Tibial artery (tissue), 4 donors: ENCODE measurements around the gene TRABD2B.

ENCODE experiments used
- DNase-seq, 2 donors: peaks; one replicate each; pipeline ENCODE4 v3.0.0-alpha.2; 2019
- H3K27ac ChIP-seq, 2 donors: fragments of 200-600 bp; sonication (generic) in 1 of 2; 1 replicate in 1 of 2; 2 replicates in 1 of 2; pipeline ENCODE4 v1.5.1; 2018 to 2019; ENCODE audit warnings: mild to moderate bottlenecking in 1 of 2
- H3K27me3 ChIP-seq, 2 donors: fragments of 200-600 bp; sonication (generic) in 1 of 2; one replicate each; pipeline versions ENCODE4 v1.5.1 to v1.6.0; 2016 to 2019
- H3K36me3 ChIP-seq, 3 donors: fragments of 200-600 bp; sonication (generic) in 2 of 3; one replicate each; pipeline ENCODE4 v1.5.1; 2016 to 2019; ENCODE audit warnings: mild to moderate bottlenecking in 2 of 3
- H3K4me1 ChIP-seq, 4 donors: fragments of 200-600 bp; sonication (generic) in 2 of 4; 1 replicate in 3 of 4; 2 replicates in 1 of 4; pipeline ENCODE4 v1.5.1; 2016 to 2019
- H3K4me3 ChIP-seq, 2 donors: fragments of 200-600 bp; sonication (generic) in 1 of 2; 1 replicate in 1 of 2; 2 replicates in 1 of 2; pipeline ENCODE4 v1.5.1; 2018 to 2019; ENCODE audit warnings: mild to moderate bottlenecking in 2 of 2
- H3K9me3 ChIP-seq, 3 donors: fragments of 200-600 bp; sonication (generic) in 1 of 3; one replicate each; pipeline ENCODE4 v1.5.1; 2016 to 2019
- CTCF ChIP-seq, 2 experiments: fragments of 200-600 bp in 1 of 2; fragments of 450-650 bp in 1 of 2; IDR thresholded peaks; one replicate each; pipeline ENCODE4 v1.5.1; 2017 to 2019; ENCODE audit warnings: antibody characterized with exemption in 2 of 2, mild to moderate bottlenecking in 1 of 2, moderate library complexity in 1 of 2
- intact Hi-C: fragments of 100-400 bp; cut with DNase I; formaldehyde crosslinking; loops from one replicate; pipeline ENCODE4 v1.15.0; 2023; ENCODE audit warnings: low total_unique reads

The TRABD2B gene

GRCh38 chr1:47888294-47888629 lies 108.9 kb downstream of the TRABD2B start:
- no peaks in the 10 kb centered on the region for H3K9me3 ChIP-seq
- no peak for TF ChIP-seq CTCF (IDR thresholded peaks at IDR 0.05)
- no peak overlapping the region for H3K27ac ChIP-seq
- H3K4me1 ChIP-seq = peaks cover 0 to 23% (median 5%) of the 10 kb centered on the region in 4 donors
- DNase-seq = no peak
- H3K36me3 ChIP-seq = no peaks in the 10 kb centered on the region
- H3K27me3 ChIP-seq = no peaks in the 10 kb centered on the region
- intact Hi-C loops = no loop called here
- no peak overlapping the region for H3K4me3 ChIP-seq

- Histone ChIP-seq H3K36me3 (no peaks in the 10 kb centered on the region), H3K4me1 (peaks cover 0 to 23% (median 8%) of the 10 kb centered on the region in 4 donors), H3K27me3 (no peaks in the 10 kb centered on the region), H3K27ac (no peak overlapping the region), H3K9me3 (no peaks in the 10 kb centered on the region), H3K4me3 (no peak overlapping the region)
- intact Hi-C loops = no loop called here
- no peak for TF ChIP-seq CTCF (IDR thresholded peaks at IDR 0.05)
- no peak for DNase-seq
Observed at GRCh38 chr1:47887475-47888293, 109.5 kb downstream of the TRABD2B start.

- H3K4me1 ChIP-seq = peaks cover 0 to 28% (median 13%) of the 10 kb centered on the region in 4 donors
- no peaks in the 10 kb centered on the region for H3K36me3 ChIP-seq
- H3K9me3 ChIP-seq = no peaks in the 10 kb centered on the region
- no peak overlapping the region for H3K4me3 ChIP-seq
- no peak for DNase-seq
- H3K27ac ChIP-seq = no peak overlapping the region
- TF ChIP-seq CTCF (IDR thresholded peaks at IDR 0.05) = no peak
- H3K27me3 ChIP-seq = no peaks in the 10 kb centered on the region
- intact Hi-C loops = no loop called here
Observed at GRCh38 chr1:47887060-47887459, 110.1 kb downstream of the TRABD2B start.

- H3K36me3 ChIP-seq = no peaks in the 10 kb centered on the region
- no peaks in the 10 kb centered on the region for H3K9me3 ChIP-seq
- intact Hi-C loops = no loop called here
- H3K27ac ChIP-seq = no peak overlapping the region
- peak in 1 of 2 donors; percentile 25 for DNase-seq
- no peak overlapping the region for H3K4me3 ChIP-seq
- TF ChIP-seq CTCF (IDR thresholded peaks at IDR 0.05) = no peak
- H3K27me3 ChIP-seq = no peaks in the 10 kb centered on the region
- H3K4me1 ChIP-seq = peaks cover 0 to 32% (median 16%) of the 10 kb centered on the region in 4 donors
Observed at GRCh38 chr1:47886141-47886540, 111.0 kb downstream of the TRABD2B start.

GRCh38 chr1:47885062-47885830 lies 111.9 kb downstream of the TRABD2B start:
- no peaks in the 10 kb centered on the region for H3K27me3 ChIP-seq
- intact Hi-C loops = no loop called here
- H3K4me1 ChIP-seq = peaks cover 0 to 34% (median 13%) of the 10 kb centered on the region in 4 donors
- H3K9me3 ChIP-seq = no peaks in the 10 kb centered on the region
- H3K4me3 ChIP-seq = no peak overlapping the region
- no peaks in the 10 kb centered on the region for H3K36me3 ChIP-seq
- no peak overlapping the region for H3K27ac ChIP-seq
- TF ChIP-seq CTCF (IDR thresholded peaks at IDR 0.05) = no peak
- no peak for DNase-seq
